HL-60 (cell line): Measurements from ENCODE around the gene MYRIP.
A peak's percentile ranks its signal among the peaks of the same experiment; 100 is the strongest.
"Not testable (repeated sequence)": the region's sequence is repeated elsewhere in the genome, so short reads cannot be mapped to it uniquely, and the experiment has no call there.

Experiments used
- DNase-seq, 2 experiments: peaks; one replicate each; pipeline ENCODE4 v3.0.0-alpha.2; 2010 to 2020; ENCODE audit warnings: low read depth in 1 of 2, low spot score in 1 of 2
- H3K27ac ChIP-seq: fragments of 250-450 bp; sonication (Bioruptor Pico); replicated peaks from 2 replicates; pipeline ENCODE4 v1.5.1; 2020; ENCODE audit warnings: mild to moderate bottlenecking, moderate library complexity
- H3K27me3 ChIP-seq: fragments of 250-450 bp; sonication (Bioruptor Pico); 2 replicates; pipeline ENCODE4 v1.5.1; 2021; ENCODE audit warnings: mild to moderate bottlenecking, moderate library complexity; ENCODE audit not compliant: insufficient read depth, poor library complexity, severe bottlenecking
- H3K4me3 ChIP-seq: replicated peaks from 2 replicates; pipeline ENCODE4 v1.5.1; 2011; ENCODE audit warnings: mild to moderate bottlenecking, control low read depth, low read length; ENCODE audit not compliant: insufficient read depth
- GABPA ChIP-seq: IDR thresholded peaks from 2 replicates; pipeline ENCODE4 v1.6.1; 2012; ENCODE audit warnings: low read depth
- POLR2AphosphoS5 ChIP-seq: IDR thresholded peaks from 2 replicates; pipeline ENCODE4 v1.6.1; 2012; ENCODE audit warnings: low read depth
- SPI1 ChIP-seq: IDR thresholded peaks from 2 replicates; pipeline ENCODE4 v1.6.1; 2012; ENCODE audit warnings: low read depth, mild to moderate bottlenecking, borderline replicate concordance
- TF ChIP-seq, protein P1 (sequence below): IDR thresholded peaks from 2 replicates; pipeline ENCODE4 v1.6.1; 2012; ENCODE audit warnings: low read depth; ENCODE audit not compliant: insufficient replicate concordance
- TF ChIP-seq, protein P2 (sequence below): IDR thresholded peaks from one replicate; pipeline ENCODE4 v1.5.1; 2011; ENCODE audit warnings: low read length, control low read depth, inconsistent platforms; ENCODE audit not compliant: insufficient read depth

The MYRIP gene

DNA sequence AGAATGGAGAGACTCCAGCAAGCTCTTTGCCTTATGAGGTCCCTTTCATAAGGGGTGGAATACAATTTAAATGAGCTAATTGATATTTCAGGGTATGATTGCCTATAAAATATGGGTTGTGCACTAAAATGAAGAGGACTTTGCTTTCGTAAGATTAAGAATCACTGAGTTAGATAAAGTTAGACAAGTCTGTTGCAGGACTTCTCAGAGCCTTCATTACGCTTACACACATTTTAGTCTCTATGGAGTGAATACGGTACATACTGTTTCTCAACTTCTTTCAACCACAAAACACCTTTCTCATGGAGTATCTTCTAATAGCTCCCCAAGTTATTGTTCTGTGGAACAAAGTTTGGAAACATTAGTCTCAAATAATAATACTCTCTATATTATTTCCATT, 17.8 kb upstream of the MYRIP start:
- TF ChIP-seq, protein P1, sequence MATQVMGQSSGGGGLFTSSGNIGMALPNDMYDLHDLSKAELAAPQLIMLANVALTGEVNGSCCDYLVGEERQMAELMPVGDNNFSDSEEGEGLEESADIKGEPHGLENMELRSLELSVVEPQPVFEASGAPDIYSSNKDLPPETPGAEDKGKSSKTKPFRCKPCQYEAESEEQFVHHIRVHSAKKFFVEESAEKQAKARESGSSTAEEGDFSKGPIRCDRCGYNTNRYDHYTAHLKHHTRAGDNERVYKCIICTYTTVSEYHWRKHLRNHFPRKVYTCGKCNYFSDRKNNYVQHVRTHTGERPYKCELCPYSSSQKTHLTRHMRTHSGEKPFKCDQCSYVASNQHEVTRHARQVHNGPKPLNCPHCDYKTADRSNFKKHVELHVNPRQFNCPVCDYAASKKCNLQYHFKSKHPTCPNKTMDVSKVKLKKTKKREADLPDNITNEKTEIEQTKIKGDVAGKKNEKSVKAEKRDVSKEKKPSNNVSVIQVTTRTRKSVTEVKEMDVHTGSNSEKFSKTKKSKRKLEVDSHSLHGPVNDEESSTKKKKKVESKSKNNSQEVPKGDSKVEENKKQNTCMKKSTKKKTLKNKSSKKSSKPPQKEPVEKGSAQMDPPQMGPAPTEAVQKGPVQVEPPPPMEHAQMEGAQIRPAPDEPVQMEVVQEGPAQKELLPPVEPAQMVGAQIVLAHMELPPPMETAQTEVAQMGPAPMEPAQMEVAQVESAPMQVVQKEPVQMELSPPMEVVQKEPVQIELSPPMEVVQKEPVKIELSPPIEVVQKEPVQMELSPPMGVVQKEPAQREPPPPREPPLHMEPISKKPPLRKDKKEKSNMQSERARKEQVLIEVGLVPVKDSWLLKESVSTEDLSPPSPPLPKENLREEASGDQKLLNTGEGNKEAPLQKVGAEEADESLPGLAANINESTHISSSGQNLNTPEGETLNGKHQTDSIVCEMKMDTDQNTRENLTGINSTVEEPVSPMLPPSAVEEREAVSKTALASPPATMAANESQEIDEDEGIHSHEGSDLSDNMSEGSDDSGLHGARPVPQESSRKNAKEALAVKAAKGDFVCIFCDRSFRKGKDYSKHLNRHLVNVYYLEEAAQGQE, result no peak
- no peak for TF ChIP-seq SPI1
- TF ChIP-seq POLR2AphosphoS5, result no peak
- Histone ChIP-seq H3K27ac (no peak overlapping the region), H3K27me3 (peaks cover 3% of the 10 kb centered on the region), H3K4me3 (no peak overlapping the region)
- no peak for DNase-seq

DNA sequence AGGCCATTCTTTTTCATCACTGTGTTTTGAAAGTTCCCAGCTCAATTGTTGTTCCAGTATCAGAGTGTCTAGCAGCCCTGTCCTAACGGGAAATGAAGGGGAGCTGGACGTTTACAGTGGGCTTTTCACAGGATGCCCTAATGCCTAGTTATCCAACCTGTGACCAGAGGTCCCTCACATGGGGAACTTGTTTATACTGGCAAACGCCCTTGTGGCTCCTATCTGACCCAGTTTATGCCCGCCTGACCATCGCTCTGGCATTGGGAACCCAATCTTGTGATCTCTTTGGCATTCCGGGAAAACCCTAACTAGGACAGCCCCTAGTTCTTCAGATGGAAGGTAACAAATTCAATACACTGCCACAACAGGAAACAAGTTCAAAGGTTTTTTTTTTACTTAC, 14.5 kb upstream of the MYRIP start:
- peaks cover 5% of the 10 kb centered on the region for H3K27me3 ChIP-seq
- TF ChIP-seq GABPA (no peak), SPI1 (no peak), POLR2AphosphoS5 (no peak)
- TF ChIP-seq, protein P1, result no peak
- TF ChIP-seq, protein P2, sequence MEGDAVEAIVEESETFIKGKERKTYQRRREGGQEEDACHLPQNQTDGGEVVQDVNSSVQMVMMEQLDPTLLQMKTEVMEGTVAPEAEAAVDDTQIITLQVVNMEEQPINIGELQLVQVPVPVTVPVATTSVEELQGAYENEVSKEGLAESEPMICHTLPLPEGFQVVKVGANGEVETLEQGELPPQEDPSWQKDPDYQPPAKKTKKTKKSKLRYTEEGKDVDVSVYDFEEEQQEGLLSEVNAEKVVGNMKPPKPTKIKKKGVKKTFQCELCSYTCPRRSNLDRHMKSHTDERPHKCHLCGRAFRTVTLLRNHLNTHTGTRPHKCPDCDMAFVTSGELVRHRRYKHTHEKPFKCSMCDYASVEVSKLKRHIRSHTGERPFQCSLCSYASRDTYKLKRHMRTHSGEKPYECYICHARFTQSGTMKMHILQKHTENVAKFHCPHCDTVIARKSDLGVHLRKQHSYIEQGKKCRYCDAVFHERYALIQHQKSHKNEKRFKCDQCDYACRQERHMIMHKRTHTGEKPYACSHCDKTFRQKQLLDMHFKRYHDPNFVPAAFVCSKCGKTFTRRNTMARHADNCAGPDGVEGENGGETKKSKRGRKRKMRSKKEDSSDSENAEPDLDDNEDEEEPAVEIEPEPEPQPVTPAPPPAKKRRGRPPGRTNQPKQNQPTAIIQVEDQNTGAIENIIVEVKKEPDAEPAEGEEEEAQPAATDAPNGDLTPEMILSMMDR, result no peak
- DNase-seq, result no peak
- no peak overlapping the region for H3K4me3 ChIP-seq
- no peak overlapping the region for H3K27ac ChIP-seq

DNA sequence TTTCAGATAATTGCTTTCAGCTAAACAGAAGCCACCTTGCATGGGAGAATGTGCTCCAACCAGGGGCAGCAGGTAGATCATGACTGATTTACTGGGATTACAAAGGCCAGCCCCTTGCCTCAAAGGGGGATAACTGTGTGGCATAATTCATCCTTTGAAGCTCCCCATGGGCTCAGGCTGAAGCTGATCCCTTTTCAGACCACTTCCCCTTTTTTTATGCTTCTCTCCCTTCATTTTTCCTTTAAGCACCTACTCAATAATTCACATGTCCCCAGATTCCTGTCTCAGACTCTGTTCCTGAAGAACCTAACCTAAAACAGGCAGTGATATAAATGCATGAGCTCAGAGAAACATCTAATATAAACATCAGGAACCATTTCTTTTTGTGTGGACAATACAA, 8.2 kb upstream of the MYRIP start:
- Histone ChIP-seq H3K27ac (no peak overlapping the region), H3K4me3 (no peak overlapping the region), H3K27me3 (peaks cover 2% of the 10 kb centered on the region)
- no peak for DNase-seq
- TF ChIP-seq GABPA, result no peak
- peak; percentile 88 for TF ChIP-seq SPI1

DNA sequence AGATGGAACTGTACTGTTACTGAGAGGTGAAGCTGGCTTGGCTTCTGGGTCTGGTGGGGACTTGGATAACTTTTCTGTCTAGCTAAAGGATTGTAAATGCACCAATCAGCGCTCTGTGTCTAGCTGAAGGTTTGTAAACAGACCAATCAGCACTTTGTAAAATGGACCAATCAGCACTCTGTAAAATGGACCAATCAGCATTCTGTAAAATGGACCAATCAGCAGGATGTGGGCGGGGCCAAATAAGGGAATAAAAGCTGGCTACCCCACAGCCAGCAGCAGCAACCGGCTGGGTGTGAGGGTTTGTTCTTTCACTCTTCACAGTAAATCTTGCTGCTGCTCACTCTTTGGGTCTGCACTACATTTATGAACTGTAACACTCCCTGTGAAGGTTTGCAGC, 6.9 kb upstream of the MYRIP start:
- peaks cover 11% of the 10 kb centered on the region for H3K27me3 ChIP-seq
- H3K27ac ChIP-seq, DNase-seq, H3K4me3 ChIP-seq: not testable (repeated sequence)

DNA sequence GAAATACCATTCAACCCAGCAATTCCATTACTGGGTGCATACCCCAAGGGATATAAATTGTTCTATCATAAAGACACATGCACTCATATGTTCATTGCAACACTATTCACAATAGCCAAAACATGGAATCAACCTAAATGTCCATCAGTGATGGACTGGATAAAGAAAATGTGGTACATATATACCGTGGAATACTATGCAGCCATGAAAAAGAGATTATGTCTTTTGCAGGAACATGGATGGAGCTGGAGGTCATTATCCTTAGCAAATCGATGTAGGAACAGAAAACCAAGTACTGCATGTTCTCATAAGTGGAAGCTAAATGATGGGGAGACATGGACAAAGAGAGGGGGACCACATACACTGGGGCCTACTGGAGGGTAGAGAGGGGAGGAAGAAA, 5.5 kb upstream of the MYRIP start:
- Histone ChIP-seq H3K27ac (no peak overlapping the region), H3K27me3 (peaks cover 19% of the 10 kb centered on the region), H3K4me3 (no peak overlapping the region)
- TF ChIP-seq, protein P2, result no peak
- TF ChIP-seq GABPA (no peak), POLR2AphosphoS5 (no peak), SPI1 (no peak)
- TF ChIP-seq, protein P1, result no peak
- DNase-seq, result no peak
